Kidney epithelial cell (primary cell): ENCODE measurements around the gene ASXL2. TPM values are rescaled to one million over a fixed set of nuclear protein-coding genes. Genes with fewer than 3 reads are reported as not detected.
"Not testable (repeated sequence)": the region's sequence is repeated elsewhere in the genome, so short reads cannot be mapped to it uniquely, and the experiment has no call there.

Experiments
- DNase-seq: peaks from one replicate; pipeline ENCODE4 v3.0.0-alpha.2; 2010; ENCODE audit warnings: low read depth
- H3K27me3 ChIP-seq: 2 replicates; pipeline ENCODE4 v1.6.0; 2011; ENCODE audit warnings: low read length; ENCODE audit not compliant: control insufficient read depth, insufficient read depth
- H3K36me3 ChIP-seq: 2 replicates; pipeline ENCODE4 v1.5.1; 2011; ENCODE audit warnings: low read length; ENCODE audit not compliant: control insufficient read depth, insufficient read depth
- H3K4me3 ChIP-seq: 2 replicates; pipeline ENCODE4 v1.5.1; 2011; ENCODE audit warnings: low read depth, mild to moderate bottlenecking, control low read depth, low read length
- total RNA-seq: library from RNA; depleted of rRNA; stranded (reverse); fragments of >200 nt; gene quantifications from 2 replicates; pipeline ENCODE4 v1.2.3, GENCODE V29; 2015
- TF ChIP-seq, protein P1 (sequence below): IDR thresholded peaks from 2 replicates; pipeline ENCODE4 v1.5.1; 2011; ENCODE audit warnings: mild to moderate bottlenecking, moderate library complexity, low read length, control low read depth, inconsistent platforms; ENCODE audit not compliant: insufficient read depth, poor library complexity, severe bottlenecking

The ASXL2 gene
- total RNA-seq, 1 donor from 2014 or later: 18.6 TPM

DNA sequence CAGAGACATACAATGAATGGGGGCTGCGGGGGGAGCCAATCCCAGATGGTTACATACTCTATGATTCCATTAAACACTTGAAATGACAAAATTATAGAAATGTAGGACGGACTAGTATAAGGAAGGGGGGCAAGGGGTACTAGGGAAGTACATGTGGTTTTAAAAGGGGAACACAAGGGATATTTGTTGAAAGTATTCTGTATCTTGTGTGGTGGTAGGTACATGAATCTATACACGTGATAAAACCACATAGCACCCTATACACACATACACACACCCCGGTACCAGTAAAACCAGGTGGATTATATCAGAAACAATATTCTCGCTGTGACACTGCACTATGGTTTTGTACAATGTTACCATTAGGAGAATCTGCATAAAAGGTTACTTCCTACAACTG is 45.4 kb downstream of the ASXL2 start:
- TF ChIP-seq, protein P1, sequence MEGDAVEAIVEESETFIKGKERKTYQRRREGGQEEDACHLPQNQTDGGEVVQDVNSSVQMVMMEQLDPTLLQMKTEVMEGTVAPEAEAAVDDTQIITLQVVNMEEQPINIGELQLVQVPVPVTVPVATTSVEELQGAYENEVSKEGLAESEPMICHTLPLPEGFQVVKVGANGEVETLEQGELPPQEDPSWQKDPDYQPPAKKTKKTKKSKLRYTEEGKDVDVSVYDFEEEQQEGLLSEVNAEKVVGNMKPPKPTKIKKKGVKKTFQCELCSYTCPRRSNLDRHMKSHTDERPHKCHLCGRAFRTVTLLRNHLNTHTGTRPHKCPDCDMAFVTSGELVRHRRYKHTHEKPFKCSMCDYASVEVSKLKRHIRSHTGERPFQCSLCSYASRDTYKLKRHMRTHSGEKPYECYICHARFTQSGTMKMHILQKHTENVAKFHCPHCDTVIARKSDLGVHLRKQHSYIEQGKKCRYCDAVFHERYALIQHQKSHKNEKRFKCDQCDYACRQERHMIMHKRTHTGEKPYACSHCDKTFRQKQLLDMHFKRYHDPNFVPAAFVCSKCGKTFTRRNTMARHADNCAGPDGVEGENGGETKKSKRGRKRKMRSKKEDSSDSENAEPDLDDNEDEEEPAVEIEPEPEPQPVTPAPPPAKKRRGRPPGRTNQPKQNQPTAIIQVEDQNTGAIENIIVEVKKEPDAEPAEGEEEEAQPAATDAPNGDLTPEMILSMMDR: no peak
- Histone ChIP-seq H3K27me3 (no peaks in the 10 kb centered on the region), H3K36me3 (no peaks in the 10 kb centered on the region), H3K4me3 (no peak overlapping the region)
- no peak for DNase-seq

DNA sequence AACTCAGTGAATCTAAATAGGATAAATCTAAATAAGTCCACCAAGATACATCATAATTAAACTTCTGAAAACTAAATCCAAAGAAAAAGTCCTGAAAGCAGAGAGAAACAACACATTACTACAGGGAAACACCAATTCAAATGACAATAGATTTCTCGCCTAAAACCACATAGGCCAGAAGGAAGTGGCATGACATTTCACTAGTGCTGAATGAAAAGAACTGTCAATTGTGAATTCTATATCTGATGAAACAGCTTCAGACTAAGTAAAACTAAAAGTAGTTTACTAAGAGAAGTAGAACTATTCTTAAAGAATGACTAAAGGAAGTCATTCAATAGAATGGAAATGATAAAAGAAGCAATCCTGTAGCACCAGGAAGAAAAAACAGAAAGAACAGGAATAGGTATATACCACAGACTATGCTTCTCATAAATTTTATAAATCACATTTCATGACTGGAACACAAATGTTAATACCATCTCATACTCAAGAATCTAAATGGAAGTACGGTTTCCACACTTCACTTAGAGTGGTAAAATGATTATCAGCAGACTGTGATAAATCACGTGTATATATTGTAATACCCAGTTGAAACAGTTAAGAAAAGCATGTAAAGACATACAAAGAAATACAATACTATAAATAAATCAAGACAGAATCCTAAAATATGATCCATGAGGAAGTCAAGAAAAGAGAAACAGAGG is 46.4 kb downstream of the ASXL2 start:
- Histone ChIP-seq H3K27me3 (no peaks in the 10 kb centered on the region), H3K4me3 (no peak overlapping the region), H3K36me3 (no peaks in the 10 kb centered on the region)
- TF ChIP-seq, protein P1: no peak
- DNase-seq: no peak

DNA sequence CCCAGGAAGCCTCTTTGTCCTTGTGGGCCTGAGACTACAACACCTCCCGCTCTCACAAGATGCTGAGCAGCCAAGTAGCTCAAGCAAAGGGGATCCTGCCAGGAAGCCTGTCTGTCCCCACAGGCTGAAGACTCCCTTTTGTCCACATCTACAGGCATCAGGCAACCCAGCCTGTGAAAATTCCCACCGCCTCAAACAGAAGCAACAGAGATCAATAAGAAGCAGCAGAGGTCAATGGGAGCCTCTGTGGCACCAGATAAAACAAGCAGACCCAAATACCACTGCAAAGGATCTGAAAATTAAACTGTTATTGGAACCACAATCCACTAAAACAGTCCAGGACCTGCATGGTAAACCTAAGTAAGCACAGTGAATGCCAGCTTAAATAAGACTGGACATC is 48.5 kb downstream of the ASXL2 start:
- H3K4me3 ChIP-seq: no peak overlapping the region
- TF ChIP-seq, protein P1: no peak
- no peaks in the 10 kb centered on the region for H3K36me3 ChIP-seq

GRCh38 chr2:25829377-25829704 is 48.9 kb downstream of the ASXL2 start:
- DNase-seq: no peak
- TF ChIP-seq, protein P1: no peak
- Histone ChIP-seq H3K27me3 (no peaks in the 10 kb centered on the region), H3K36me3 (no peaks in the 10 kb centered on the region), H3K4me3 (no peak overlapping the region)

More for the DNA sequence above, 48.5 kb downstream of the ASXL2 start:
- H3K27me3 ChIP-seq: no peaks in the 10 kb centered on the region
- no peak for DNase-seq

GRCh38 chr2:25828532-25829376 is 49.5 kb downstream of the ASXL2 start:
- H3K27me3 ChIP-seq, H3K4me3 ChIP-seq, DNase-seq, H3K36me3 ChIP-seq: not testable (repeated sequence)

GRCh38 chr2:25825238-25825637 is 53.0 kb downstream of the ASXL2 start:
- DNase-seq: no peak
- H3K36me3 ChIP-seq: no peaks in the 10 kb centered on the region
- TF ChIP-seq, protein P1: no peak
- no peaks in the 10 kb centered on the region for H3K27me3 ChIP-seq
- no peak overlapping the region for H3K4me3 ChIP-seq
